Esophagus squamous epithelium (tissue), 5 donors: ENCODE data around the gene NEO1. TPM values are rescaled to one million over a fixed set of nuclear protein-coding genes. Genes with fewer than 3 reads are reported as not detected.

ENCODE experiments used
- DNase-seq: peaks from one replicate; lab custom pipeline; 2025; lab: John Stamatoyannopoulos, UW
- H3K27ac ChIP-seq, 4 donors: fragments of 200-600 bp; sonication (generic); one replicate each; pipeline ENCODE4 v1.5.1; 2016 to 2019; ENCODE audit warnings: mild to moderate bottlenecking in 1 of 4
- H3K27me3 ChIP-seq, 4 donors: fragments of 200-600 bp; sonication (generic); 1 replicate in 3 of 4; 2 replicates in 1 of 4; pipeline versions ENCODE4 v1.5.1 to v1.6.0; 2017 to 2021; ENCODE audit warnings: antibody characterized with exemption in 1 of 4
- H3K36me3 ChIP-seq, 3 donors: fragments of 200-600 bp; sonication (generic); one replicate each; pipeline ENCODE4 v1.5.1; 2016 to 2019
- H3K4me1 ChIP-seq, 3 donors: fragments of 200-600 bp; sonication (generic); one replicate each; pipeline ENCODE4 v1.5.1; 2017 to 2019
- H3K4me3 ChIP-seq, 4 donors: fragments of 200-600 bp; sonication (generic); 1 replicate in 3 of 4; 2 replicates in 1 of 4; pipeline ENCODE4 v1.5.1; 2016 to 2019; ENCODE audit warnings: mild to moderate bottlenecking in 2 of 4, moderate library complexity in 1 of 4
- H3K9me3 ChIP-seq, 3 donors: fragments of 200-600 bp; sonication (generic); one replicate each; pipeline ENCODE4 v1.5.1; 2016 to 2019
- CTCF ChIP-seq, 6 experiments: fragments of 450-650 bp in 4 of 6; fragments of 200-600 bp in 2 of 6; sonication (generic) in 2 of 6; IDR thresholded peaks; one replicate each; pipeline ENCODE4 v1.5.1; 2016 to 2019; ENCODE audit warnings: antibody characterized with exemption in 6 of 6, mild to moderate bottlenecking in 4 of 6, moderate library complexity in 4 of 6
- POLR2A ChIP-seq, 4 donors: fragments of 450-650 bp; IDR thresholded peaks; one replicate each; pipeline ENCODE4 v1.6.1; 2017; ENCODE audit warnings: antibody characterized with exemption in 4 of 4, mild to moderate bottlenecking in 4 of 4, moderate library complexity in 3 of 4
- WGBS, 2 donors: methylation state at CpG; one replicate each; pipeline ENCODE4 v1.1.5; 2018; 5-methylcytosine and 5-hydroxymethylcytosine counted together
- intact Hi-C: fragments of 100-400 bp; cut with DNase I; formaldehyde crosslinking; loops from one replicate; pipeline ENCODE4 v1.15.0; 2022
- total RNA-seq, 4 donors: library from RNA; depleted of rRNA; stranded (reverse); fragments of >200 nt; gene quantifications; one replicate each; pipeline ENCODE4 v1.1.0, GENCODE V29; 2016
- donor health status: DM: yes; HTN: yes; CAD: no.

The NEO1 gene
- total RNA-seq, 4 donors from 2014 or later: 9.2 to 32.0 (median 15.0) TPM

GRCh38 chr15:73249499-73249898 lies 197.2 kb downstream of the NEO1 start:
- TF ChIP-seq POLR2A (IDR thresholded peaks at IDR 0.05) (no peak), CTCF (IDR thresholded peaks at IDR 0.05) (no peak)
- Histone ChIP-seq H3K27me3 (no peaks in the 10 kb centered on the region), H3K4me3 (no peak overlapping the region), H3K36me3 (peaks cover 0 to 36% (median 0%) of the 10 kb centered on the region in 3 donors), H3K4me1 (no peaks in the 10 kb centered on the region), H3K27ac (no peak overlapping the region), H3K9me3 (no peaks in the 10 kb centered on the region)
- 65 to 81% methylated on average over 4 of the region's 4 CpGs for WGBS, 2 donors
- no peak for DNase-seq
- intact Hi-C loops: no loop called here

- Histone ChIP-seq H3K4me1 (no peaks in the 10 kb centered on the region), H3K27ac (no peak overlapping the region), H3K4me3 (no peak overlapping the region), H3K36me3 (peaks cover 0 to 67% (median 0%) of the 10 kb centered on the region in 3 donors), H3K27me3 (no peaks in the 10 kb centered on the region), H3K9me3 (no peaks in the 10 kb centered on the region)
- intact Hi-C loops: no loop called here
- 89 to 95% methylated on average over 4 to 6 of the region's 6 CpGs for WGBS, 2 donors
- no peak for TF ChIP-seq CTCF (IDR thresholded peaks at IDR 0.05)
- no peak for TF ChIP-seq POLR2A (IDR thresholded peaks at IDR 0.05)
- DNase-seq: no peak
These were observed 202.3 kb downstream of the NEO1 start for GRCh38 chr15:73254598-73254997.

- H3K27me3 ChIP-seq: no peaks in the 10 kb centered on the region
- H3K9me3 ChIP-seq: no peaks in the 10 kb centered on the region
- TF ChIP-seq POLR2A (IDR thresholded peaks at IDR 0.05) (no peak), CTCF (IDR thresholded peaks at IDR 0.05) (no peak)
- no peaks in the 10 kb centered on the region for H3K4me1 ChIP-seq
- peaks cover 0 to 75% (median 0%) of the 10 kb centered on the region in 3 donors for H3K36me3 ChIP-seq
- intact Hi-C loops: no loop called here
- whole genome bisulfite sequencing, 2 donors: 64 to 77% methylated on average over 5 of the region's 5 CpGs
- H3K4me3 ChIP-seq: no peak overlapping the region
- DNase-seq: no peak
- H3K27ac ChIP-seq: no peak overlapping the region
These were observed 206.2 kb downstream of the NEO1 start for GRCh38 chr15:73258271-73259108.

- no peak overlapping the region for H3K4me3 ChIP-seq
- H3K9me3 ChIP-seq: no peaks in the 10 kb centered on the region
- H3K36me3 ChIP-seq: peaks cover 0 to 52% (median 0%) of the 10 kb centered on the region in 3 donors
- H3K27me3 ChIP-seq: no peaks in the 10 kb centered on the region
- H3K27ac ChIP-seq: no peak overlapping the region
- intact Hi-C loops: no loop called here
- H3K4me1 ChIP-seq: no peaks in the 10 kb centered on the region
- 81 to 86% methylated on average over 5 of the region's 5 CpGs for WGBS, 2 donors
- DNase-seq: no peak
- TF ChIP-seq CTCF (IDR thresholded peaks at IDR 0.05) (no peak), POLR2A (IDR thresholded peaks at IDR 0.05) (no peak)
These were observed 212.6 kb downstream of the NEO1 start for GRCh38 chr15:73264881-73265280.

GRCh38 chr15:73265536-73266153 lies 213.4 kb downstream of the NEO1 start:
- no peak for DNase-seq

More at GRCh38 chr15:73265536-73266153, 213.4 kb downstream of the NEO1 start:
- H3K9me3 ChIP-seq: no peaks in the 10 kb centered on the region
- intact Hi-C loops: no loop called here
- no peak overlapping the region for H3K27ac ChIP-seq
- peaks cover 0 to 52% (median 0%) of the 10 kb centered on the region in 3 donors for H3K36me3 ChIP-seq
- TF ChIP-seq CTCF (IDR thresholded peaks at IDR 0.05) (peak in 5 of 6 experiments; percentile 26 to 51 (median 35)), POLR2A (IDR thresholded peaks at IDR 0.05) (no peak)
- H3K27me3 ChIP-seq: no peaks in the 10 kb centered on the region
- 66% methylated on average over 4 of the region's 4 CpGs for WGBS, 2 donors
- no peaks in the 10 kb centered on the region for H3K4me1 ChIP-seq
- no peak overlapping the region for H3K4me3 ChIP-seq
